ENCODE measurements around the gene HHATL. TPM values are rescaled to one million over a fixed set of nuclear protein-coding genes. Genes with fewer than 3 reads are reported as not detected.

The HHATL gene
- total and polyA plus RNA-seq, 2 of the 8 experiments (the other 6 are each of a cell fraction or from before 2014, with no cell fraction given) = 0.18 TPM; not detected in 1

DNA sequence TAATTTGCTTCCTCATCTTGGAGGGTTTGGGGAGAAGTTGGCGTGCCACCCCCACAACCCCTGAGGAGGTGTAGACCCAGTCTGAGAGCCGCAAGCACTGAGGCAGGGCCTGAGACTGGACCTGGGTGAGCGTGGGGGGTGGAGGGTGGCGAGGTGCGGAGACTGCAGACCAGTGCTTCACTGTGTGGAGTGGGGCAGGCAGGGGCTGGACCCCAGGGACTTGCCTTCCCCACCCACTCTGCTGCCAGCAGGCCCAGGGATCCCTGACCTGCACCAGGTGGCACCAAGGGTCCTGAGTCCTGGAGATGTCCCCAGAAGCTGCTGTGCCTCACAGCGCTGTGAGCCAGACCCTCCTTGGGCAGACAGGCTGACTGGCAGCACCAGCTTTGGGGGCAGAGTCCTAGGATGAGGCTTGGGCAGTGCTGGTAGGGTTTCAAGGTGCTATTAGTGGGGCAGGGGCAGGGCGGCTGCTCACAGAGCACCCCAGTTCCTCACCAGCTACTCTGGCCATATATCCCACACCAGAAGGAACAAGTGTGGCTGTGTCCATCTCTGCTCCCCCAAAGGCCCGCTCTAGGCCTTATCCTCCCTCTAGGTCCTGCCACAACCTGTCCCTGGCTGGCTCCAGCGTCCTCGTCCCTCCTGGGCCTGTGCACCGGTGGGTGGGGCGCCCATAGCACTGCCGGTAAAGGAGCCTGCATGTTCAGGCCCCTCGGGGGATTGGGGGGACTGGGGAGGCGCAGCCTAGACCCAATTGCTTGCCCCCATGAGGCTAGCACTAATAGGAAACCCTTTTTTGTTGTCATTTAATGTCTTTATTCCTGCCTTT lies 37.3 kb downstream of the HHATL start:
- Histone ChIP-seq H3K4me2 (ENCODE audit: insufficient read depth in 1 of 2, low read depth in 2 of 2, low read length in 2 of 2) (no peak overlapping the region), H4K5ac (ENCODE audit: insufficient read length, low read depth, low read length) (no peak overlapping the region), H4K91ac (replicated peaks; ENCODE audit: insufficient read length, low read length) (no peak overlapping the region), H3K9ac (replicated peaks in 1 of 4; ENCODE audit: extremely low read depth in 1 of 4, low read depth in 3 of 4, low read length in 3 of 4) (no peak overlapping the region), H4K8ac (ENCODE audit: extremely low read depth, insufficient read depth, low read length) (peak overlapping the region; percentile 71; the same call in 1 of the 2 replicates), H3K23ac (ENCODE audit: insufficient read length) (no peak overlapping the region), H3K56ac (replicated peaks; ENCODE audit: insufficient read length, low read depth, low read length) (no peak overlapping the region), H3K4me1 (replicated peaks in 1 of 4; ENCODE audit: control insufficient read depth in 3 of 4, insufficient read depth in 4 of 4, low read length in 3 of 4) (peaks cover 0 to 7% (median 0%) of the 10 kb centered on the region in 4 experiments; a peak in 2 of 7 replicates), H4K20me1 (replicated peaks in 1 of 2; ENCODE audit: control insufficient read depth in 1 of 2, insufficient read depth in 2 of 2, low read length in 2 of 2) (peaks cover 0 to 4% of the 10 kb centered on the region in 2 experiments), H2BK120ac (replicated peaks; ENCODE audit: low read depth, low read length) (no peak overlapping the region), H2BK20ac (ENCODE audit: low read length) (no peak overlapping the region), H3K79me2 (ENCODE audit: control insufficient read depth in 1 of 2, insufficient read depth in 2 of 2, low read length in 2 of 2) (no peaks in the 10 kb centered on the region), H3K27ac (ENCODE audit: low read depth, low read length) (no peak overlapping the region), H3K27me3 (replicated peaks in 1 of 4; ENCODE audit: control insufficient read depth in 3 of 4, extremely low read depth in 1 of 4, insufficient read depth in 3 of 4, low read length in 3 of 4) (peaks cover 0 to 2% (median 0%) of the 10 kb centered on the region in 4 experiments; a peak in 1 of 7 replicates), H2BK5ac (ENCODE audit: low read depth, low read length) (no peak overlapping the region; the same call in 1 of the 2 replicates), H2BK15ac (ENCODE audit: low read length) (no peak overlapping the region), H2AFZ (ENCODE audit: low read length) (no peak overlapping the region), H2BK12ac (ENCODE audit: low read depth, low read length) (no peak overlapping the region), H3K9me3 (ENCODE audit: insufficient read depth in 2 of 2, low read depth in 1 of 2, low read length in 1 of 2) (no peaks in the 10 kb centered on the region), H2AK5ac (ENCODE audit: low read depth, low read length) (0 out of 2 replicates have a peak overlapping the region, but pooled peaks have one; percentile 75), H3K23me2 (ENCODE audit: low read depth, low read length) (no peaks in the 10 kb centered on the region), H3K4me3 (ENCODE audit: extremely low read depth in 1 of 4, insufficient read depth in 2 of 4, low read depth in 3 of 4, low read length in 4 of 4) (no peak overlapping the region), H3K18ac (ENCODE audit: extremely low read depth, low read length) (no peak overlapping the region), H3K36me3 (ENCODE audit: control insufficient read depth in 2 of 4, insufficient read depth in 4 of 4, low read length in 3 of 4) (no peaks in the 10 kb centered on the region), H3K4ac (replicated peaks; ENCODE audit: insufficient read length, low read depth, low read length) (no peak overlapping the region), H3K14ac (ENCODE audit: insufficient read length) (no peak overlapping the region), H3K79me1 (ENCODE audit: low read depth, low read length) (no peaks in the 10 kb centered on the region)
- POLR2A ChIA-PET (ENCODE audit: partially characterized antibody) = interaction anchor here (1.3 to 3.1 kb wide), 4 partner anchors 8 to 17 kb away, joined by 4 to 10 read pairs (median 7); partner anchors contain the start of gene ZBTB47
- CTCF ChIA-PET (ENCODE audit: partially characterized antibody) = interaction anchor here (0.9 to 1.9 kb wide), 6 partner anchors 9 to 79 kb away, joined by 3 to 5 read pairs (median 5); no protein-coding TSS in a partner anchor
- TF ChIP-seq TAF7 (optimal IDR thresholded peaks at IDR 0.05; ENCODE audit: borderline replicate concordance, low read depth, low read length) (no peak), SAP30 (IDR thresholded peaks at IDR 0.05; ENCODE audit: insufficient read depth, insufficient replicate concordance, low read length) (no peak), NRF1 (IDR thresholded peaks at IDR 0.05; ENCODE audit: low read depth, low read length) (no peak), BRCA1 (IDR thresholded peaks at IDR 0.05; ENCODE audit: low read depth, low read length) (no peak), CHD2 (IDR thresholded peaks at IDR 0.05; ENCODE audit: low read length) (no peak), SRF (IDR thresholded peaks at IDR 0.05; ENCODE audit: low read depth, low read length) (no peak)
- TF ChIP-seq, protein P1, sequence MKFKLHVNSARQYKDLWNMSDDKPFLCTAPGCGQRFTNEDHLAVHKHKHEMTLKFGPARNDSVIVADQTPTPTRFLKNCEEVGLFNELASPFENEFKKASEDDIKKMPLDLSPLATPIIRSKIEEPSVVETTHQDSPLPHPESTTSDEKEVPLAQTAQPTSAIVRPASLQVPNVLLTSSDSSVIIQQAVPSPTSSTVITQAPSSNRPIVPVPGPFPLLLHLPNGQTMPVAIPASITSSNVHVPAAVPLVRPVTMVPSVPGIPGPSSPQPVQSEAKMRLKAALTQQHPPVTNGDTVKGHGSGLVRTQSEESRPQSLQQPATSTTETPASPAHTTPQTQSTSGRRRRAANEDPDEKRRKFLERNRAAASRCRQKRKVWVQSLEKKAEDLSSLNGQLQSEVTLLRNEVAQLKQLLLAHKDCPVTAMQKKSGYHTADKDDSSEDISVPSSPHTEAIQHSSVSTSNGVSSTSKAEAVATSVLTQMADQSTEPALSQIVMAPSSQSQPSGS (IDR thresholded peaks at IDR 0.05; ENCODE audit: low read length) = no peak
- DNase-seq (ENCODE audit: low read depth in 1 of 2, low spot score in 2 of 2) (no peak), FAIRE-seq (no peak)
- 87% methylated on average over 15 of the region's 15 CpGs; no CpG with 5 or more reads in 1 of the 2 experiments for WGBS, 2 experiments (ENCODE audit: extremely low coverage in 1 of 2, insufficient coverage in 1 of 2, insufficient read length in 1 of 2, insufficient replicate concordance in 2 of 2, low coverage in 1 of 2, low lambda C conversion rate in 2 of 2, missing lambda C conversion rate in 1 of 2)
